ENCODE measurements around the gene CILP. TPM values are rescaled to one million over a fixed set of nuclear protein-coding genes. Genes with fewer than 3 reads are reported as not detected.

The CILP gene
- polyA plus RNA-seq, 3 donors, result 0.13 TPM; not detected in 2

- DNase-seq, result no peak
- no peak overlapping the region for H3K4me3 ChIP-seq (replicated peaks in 1 of 3; ENCODE audit: low read depth in 2 of 3, low read length in 3 of 3)
- intact Hi-C loops (cut with micrococcal nuclease), result no loop called here
- H3K27ac ChIP-seq (ENCODE audit: low read depth in 1 of 2, low read length in 2 of 2), result no peak overlapping the region
- peaks cover 0 to 3% (median 0%) of the 10 kb centered on the region in 7 donors for H3K9me3 Mint-ChIP-seq
- H3K36me3 ChIP-seq (replicated peaks in 1 of 2; ENCODE audit: control insufficient read depth in 1 of 2, insufficient read depth in 2 of 2, low read length in 2 of 2), result no peaks in the 10 kb centered on the region
- no peak overlapping the region for H3K4me3 Mint-ChIP-seq
- H3K27me3 Mint-ChIP-seq (ENCODE audit: low read depth in 3 of 3), result peaks cover 0 to 4% (median 0%) of the 10 kb centered on the region in 3 donors
- H3K27me3 ChIP-seq (ENCODE audit: control insufficient read depth in 2 of 2, insufficient read depth in 2 of 2, low read length in 2 of 2), result no peaks in the 10 kb centered on the region
- WGBS (ENCODE audit: insufficient coverage), result 100% methylated on average over 2 of the region's 2 CpGs
- H3K4me1 Mint-ChIP-seq, result no peaks in the 10 kb centered on the region
- H3K9me3 ChIP-seq (replicated peaks in 1 of 2; ENCODE audit: control insufficient read depth in 1 of 2, insufficient read depth in 1 of 2, low read length in 2 of 2), result no peaks in the 10 kb centered on the region
- no peaks in the 10 kb centered on the region for H3K79me2 ChIP-seq (ENCODE audit: insufficient read depth, low read length)
- H3K4me1 ChIP-seq (ENCODE audit: control insufficient read depth in 1 of 2, insufficient read depth in 2 of 2, low read length in 2 of 2), result no peaks in the 10 kb centered on the region
- H3K36me3 Mint-ChIP-seq, result no peaks in the 10 kb centered on the region
- H3K27ac Mint-ChIP-seq, result no peak overlapping the region
- no peak overlapping the region for H2AFZ ChIP-seq (ENCODE audit: insufficient read depth, low read depth, low read length, poor library complexity, severe bottlenecking)
- H3K4me2 ChIP-seq (replicated peaks; ENCODE audit: extremely low read depth, low read length, poor library complexity, severe bottlenecking), result no peak overlapping the region
- no peaks in the 10 kb centered on the region for H4K20me1 ChIP-seq (ENCODE audit: insufficient read depth, low read length)
- TF ChIP-seq CTCF (IDR thresholded peaks at IDR 0.05), result no peak
- no peak overlapping the region for H3K9ac ChIP-seq (ENCODE audit: insufficient read depth, low read length, poor library complexity, severe bottlenecking)
These were observed 2.0 kb upstream of the CILP start for GRCh38 chr15:65213241-65213640.

GRCh38 chr15:65212097-65212496, 824 bp upstream of the CILP start:
- H3K36me3 Mint-ChIP-seq, result no peaks in the 10 kb centered on the region
- Histone ChIP-seq H3K27ac (ENCODE audit: low read depth in 1 of 2, low read length in 2 of 2) (no peak overlapping the region), H3K9ac (ENCODE audit: insufficient read depth, low read length, poor library complexity, severe bottlenecking) (peak overlapping the region; percentile 1), H3K4me3 (replicated peaks in 1 of 3; ENCODE audit: low read depth in 2 of 3, low read length in 3 of 3) (no peak overlapping the region), H3K36me3 (replicated peaks in 1 of 2; ENCODE audit: control insufficient read depth in 1 of 2, insufficient read depth in 2 of 2, low read length in 2 of 2) (no peaks in the 10 kb centered on the region), H3K4me2 (replicated peaks; ENCODE audit: extremely low read depth, low read length, poor library complexity, severe bottlenecking) (no peak overlapping the region), H3K4me1 (ENCODE audit: control insufficient read depth in 1 of 2, insufficient read depth in 2 of 2, low read length in 2 of 2) (no peaks in the 10 kb centered on the region), H3K79me2 (ENCODE audit: insufficient read depth, low read length) (no peaks in the 10 kb centered on the region), H4K20me1 (ENCODE audit: insufficient read depth, low read length) (no peaks in the 10 kb centered on the region), H3K9me3 (replicated peaks in 1 of 2; ENCODE audit: control insufficient read depth in 1 of 2, insufficient read depth in 1 of 2, low read length in 2 of 2) (no peaks in the 10 kb centered on the region), H2AFZ (ENCODE audit: insufficient read depth, low read depth, low read length, poor library complexity, severe bottlenecking) (no peak overlapping the region), H3K27me3 (ENCODE audit: control insufficient read depth in 2 of 2, insufficient read depth in 2 of 2, low read length in 2 of 2) (no peaks in the 10 kb centered on the region)
- peaks cover 0 to 5% (median 0%) of the 10 kb centered on the region in 3 donors for H3K27me3 Mint-ChIP-seq (ENCODE audit: low read depth in 3 of 3)
- TF ChIP-seq CTCF (IDR thresholded peaks at IDR 0.05), result peak; percentile 39
- no peak overlapping the region for H3K4me3 Mint-ChIP-seq
- DNase-seq, result no peak
- intact Hi-C loops (cut with micrococcal nuclease), result no loop called here
- H3K9me3 Mint-ChIP-seq, result peaks cover 0 to 3% (median 0%) of the 10 kb centered on the region in 7 donors
- no peaks in the 10 kb centered on the region for H3K4me1 Mint-ChIP-seq
- no peak overlapping the region for H3K27ac Mint-ChIP-seq
- WGBS (ENCODE audit: insufficient coverage), result 79% methylated on average over 5 of the region's 5 CpGs
